Adrenal gland (tissue), 5 donors: Measurements from ENCODE around the gene PWWP2B.

Source experiments
- CTCF ChIP-seq, 6 experiments: fragments of 450-650 bp in 4 of 6; fragments of 200-600 bp in 2 of 6; sonication (generic) in 1 of 6; IDR thresholded peaks; 1 replicate in 5 of 6; 2 replicates in 1 of 6; pipeline versions ENCODE4 v1.5.1 to v1.8.0; 2016 to 2021; ENCODE audit warnings: antibody characterized with exemption in 6 of 6, mild to moderate bottlenecking in 2 of 6, moderate library complexity in 1 of 6
- POLR2A ChIP-seq, 2 donors: fragments of 450-650 bp; IDR thresholded peaks; one replicate each; pipeline ENCODE4 v1.6.1; 2017; ENCODE audit warnings: antibody characterized with exemption in 2 of 2, mild to moderate bottlenecking in 2 of 2, moderate library complexity in 1 of 2
- donor health status: DM: no; HTN: no; CAD: no.

- TF ChIP-seq CTCF (IDR thresholded peaks at IDR 0.05) = no peak
- no peak for TF ChIP-seq POLR2A (IDR thresholded peaks at IDR 0.05)
Observed at GRCh38 chr10:132389433-132390169, 7.4 kb upstream of the PWWP2B start.
